ENCODE results near the gene PGAM2.

The PGAM2 gene

GRCh38 chr7:44065431-44066110 is at the start of gene PGAM2:
Gene PGAM2 (minus strand): TSS chr7:44065567. CDS start chr7:44065529, 38 bp downstream.
- peak in 1 of 2 experiments; percentile 57 for DNase-seq

- peak; percentile 7 to 48 for DNase-seq
These were observed 49.4 kb upstream of the PGAM2 start for GRCh38 chr7:44114586-44115310.

GRCh38 chr7:44113764-44114354 is 48.5 kb upstream of the PGAM2 start:
- no peak for DNase-seq

- no peak for DNase-seq
These were observed 47.8 kb upstream of the PGAM2 start for GRCh38 chr7:44112997-44113763.

GRCh38 chr7:44112231-44112996 is 47.0 kb upstream of the PGAM2 start:
- no peak for DNase-seq

GRCh38 chr7:44111761-44112160 is 46.4 kb upstream of the PGAM2 start:
- no peak for DNase-seq

GRCh38 chr7:44110719-44111635 is 45.6 kb upstream of the PGAM2 start:
- DNase-seq, result no peak

GRCh38 chr7:44109991-44110390 is 44.6 kb upstream of the PGAM2 start:
- no peak for DNase-seq

GRCh38 chr7:44108768-44109750 is 43.7 kb upstream of the PGAM2 start:
- no peak for DNase-seq

- no peak for DNase-seq
These were observed 42.8 kb upstream of the PGAM2 start for GRCh38 chr7:44107961-44108767.

- DNase-seq, result no peak
These were observed 42.0 kb upstream of the PGAM2 start for GRCh38 chr7:44107116-44107960.

GRCh38 chr7:44106311-44107065 is 41.1 kb upstream of the PGAM2 start:
- DNase-seq, result no peak

GRCh38 chr7:44105832-44106231 is 40.5 kb upstream of the PGAM2 start:
- DNase-seq, result no peak

GRCh38 chr7:44104860-44105771 is 39.7 kb upstream of the PGAM2 start:
- peak in 1 of 2 experiments; percentile 17 for DNase-seq

GRCh38 chr7:44103923-44104859 is 38.8 kb upstream of the PGAM2 start, which contains the start of gene AEBP1:
Gene AEBP1 (plus strand): TSS chr7:44104345. CDS start chr7:44104666, 321 bp downstream.
- DNase-seq, result no peak
